GM12872 (cell line): Measurements from ENCODE around the gene TSKS.

ENCODE experiments used
- TF ChIP-seq, protein P1 (sequence below): IDR thresholded peaks from 3 replicates; pipeline ENCODE4 v1.5.1; 2011; ENCODE audit warnings: low read depth, mild to moderate bottlenecking, low read length, moderate library complexity; ENCODE audit not compliant: insufficient read depth

The TSKS gene

DNA sequence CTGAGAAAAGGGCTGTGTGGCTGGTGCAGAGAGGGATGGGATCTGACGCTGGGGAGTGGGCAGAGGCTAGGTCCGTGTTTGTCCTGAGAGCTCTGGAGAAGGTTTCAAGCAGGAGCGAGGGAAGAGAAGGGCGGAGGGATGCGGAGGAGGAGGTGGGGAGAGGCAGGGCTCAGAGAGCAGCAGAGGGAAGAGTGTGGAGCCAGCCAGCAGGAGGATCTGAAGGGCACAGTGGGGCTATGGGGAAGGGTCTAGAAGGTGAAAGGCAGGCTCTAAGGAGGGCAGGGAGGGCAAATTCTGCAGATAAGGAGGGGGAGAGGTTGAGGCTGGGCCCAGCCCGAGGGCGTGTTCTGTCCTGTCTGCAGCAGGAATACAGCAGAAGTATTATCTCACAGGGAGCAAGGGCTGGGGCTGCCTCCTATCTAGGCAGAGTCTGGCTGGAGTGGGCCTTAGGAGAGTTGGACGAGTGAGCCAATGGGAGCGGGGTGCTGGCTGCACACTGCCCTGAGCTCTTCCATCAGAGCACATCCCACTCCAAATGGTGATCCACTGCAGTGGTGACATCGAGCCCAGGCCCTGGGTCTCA lies 9.8 kb upstream of the TSKS start:
- TF ChIP-seq, protein P1, sequence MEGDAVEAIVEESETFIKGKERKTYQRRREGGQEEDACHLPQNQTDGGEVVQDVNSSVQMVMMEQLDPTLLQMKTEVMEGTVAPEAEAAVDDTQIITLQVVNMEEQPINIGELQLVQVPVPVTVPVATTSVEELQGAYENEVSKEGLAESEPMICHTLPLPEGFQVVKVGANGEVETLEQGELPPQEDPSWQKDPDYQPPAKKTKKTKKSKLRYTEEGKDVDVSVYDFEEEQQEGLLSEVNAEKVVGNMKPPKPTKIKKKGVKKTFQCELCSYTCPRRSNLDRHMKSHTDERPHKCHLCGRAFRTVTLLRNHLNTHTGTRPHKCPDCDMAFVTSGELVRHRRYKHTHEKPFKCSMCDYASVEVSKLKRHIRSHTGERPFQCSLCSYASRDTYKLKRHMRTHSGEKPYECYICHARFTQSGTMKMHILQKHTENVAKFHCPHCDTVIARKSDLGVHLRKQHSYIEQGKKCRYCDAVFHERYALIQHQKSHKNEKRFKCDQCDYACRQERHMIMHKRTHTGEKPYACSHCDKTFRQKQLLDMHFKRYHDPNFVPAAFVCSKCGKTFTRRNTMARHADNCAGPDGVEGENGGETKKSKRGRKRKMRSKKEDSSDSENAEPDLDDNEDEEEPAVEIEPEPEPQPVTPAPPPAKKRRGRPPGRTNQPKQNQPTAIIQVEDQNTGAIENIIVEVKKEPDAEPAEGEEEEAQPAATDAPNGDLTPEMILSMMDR, result no peak

DNA sequence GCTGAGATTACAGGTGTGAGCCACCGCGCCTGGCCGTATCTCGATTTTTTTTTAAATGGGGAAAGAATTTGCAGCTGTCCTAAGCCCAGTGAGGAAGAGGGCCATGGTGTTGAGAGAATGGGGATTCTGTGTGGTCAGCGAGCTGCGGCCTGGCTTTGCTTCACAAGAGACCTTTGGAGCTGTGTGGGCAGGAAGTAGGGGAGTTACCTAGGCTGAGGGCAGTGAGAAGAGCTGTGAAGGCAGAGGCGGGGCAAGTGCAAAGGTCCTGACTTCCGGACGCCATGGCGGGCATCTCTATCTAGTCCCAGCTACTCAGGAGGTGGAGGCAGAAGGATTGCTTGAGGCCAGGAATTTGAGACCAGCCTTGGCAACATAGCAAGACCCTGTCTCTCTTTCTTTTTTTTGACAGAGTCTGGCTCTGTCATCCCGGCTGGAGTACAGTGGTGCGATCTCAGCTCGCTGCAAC lies 8.6 kb upstream of the TSKS start:
- TF ChIP-seq, protein P1, result no peak

DNA sequence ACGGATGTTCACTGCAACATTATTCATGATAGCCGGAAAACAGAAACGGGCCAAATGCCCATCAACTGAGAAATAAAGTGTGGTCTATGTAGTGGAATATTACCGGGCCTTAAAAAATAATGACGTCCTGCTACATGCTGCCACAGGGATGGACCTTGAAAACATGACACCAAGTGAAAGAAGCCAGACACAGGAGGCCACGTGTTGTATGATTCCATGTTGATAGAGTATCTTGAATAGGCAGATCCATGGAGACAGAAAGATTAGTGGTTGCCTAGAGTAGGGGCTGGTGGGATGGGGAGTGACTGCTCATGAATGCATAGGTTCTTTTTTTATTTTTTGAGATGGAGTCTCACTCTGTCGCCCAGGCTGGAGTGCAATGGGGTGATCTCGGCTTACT lies 7.4 kb upstream of the TSKS start:
- TF ChIP-seq, protein P1, result no peak

DNA sequence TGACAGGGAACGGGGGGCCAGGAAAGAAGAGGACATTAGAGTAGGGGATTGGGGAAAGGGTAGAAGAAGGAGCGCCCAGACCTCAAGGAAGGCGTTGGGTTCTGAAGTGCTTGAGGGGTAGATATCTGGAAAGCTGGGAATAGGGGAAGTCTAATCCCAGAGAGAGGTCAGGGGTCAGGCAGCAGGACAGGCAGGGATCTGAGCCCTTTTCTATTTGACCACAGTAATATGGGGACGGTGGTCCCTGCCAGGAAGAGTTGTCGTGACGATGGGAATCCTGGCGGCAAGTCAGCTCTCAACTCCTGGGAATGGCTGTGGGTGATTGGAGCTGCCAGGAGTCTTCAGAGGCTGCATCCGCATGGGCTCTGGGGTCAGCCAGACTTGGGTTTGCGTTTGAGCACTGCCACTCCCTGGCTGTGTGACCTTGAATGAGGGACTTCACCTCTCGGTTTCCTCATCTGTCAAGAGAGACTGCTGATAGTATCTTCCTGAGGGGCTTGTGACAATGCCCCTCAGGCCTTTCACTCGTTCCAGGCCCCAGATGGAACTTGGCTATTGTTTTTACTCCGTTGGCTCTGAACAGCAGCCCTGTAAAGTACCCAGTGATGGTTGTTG lies 5.0 kb upstream of the TSKS start:
- TF ChIP-seq, protein P1, result no peak

DNA sequence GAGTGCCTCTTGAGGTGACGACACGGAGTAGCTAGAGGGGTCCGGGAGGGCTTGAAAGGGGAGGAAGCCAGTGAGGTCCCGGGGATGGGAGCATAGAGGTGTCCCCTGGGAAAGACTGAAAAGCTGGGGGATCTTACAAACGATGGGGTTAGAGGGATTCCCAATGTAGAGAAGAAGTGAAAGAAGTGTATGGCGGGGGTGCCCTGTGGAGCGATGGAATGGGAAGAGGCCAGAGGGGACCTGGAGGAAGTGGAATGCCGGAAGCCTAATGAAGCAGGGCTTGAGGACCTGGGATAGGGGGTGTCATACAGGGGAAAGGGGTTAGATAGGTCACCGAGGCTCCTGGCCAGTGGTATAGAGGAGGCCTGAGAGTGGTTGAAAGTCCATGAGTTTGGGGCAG lies 4.3 kb upstream of the TSKS start:
- TF ChIP-seq, protein P1, result no peak

DNA sequence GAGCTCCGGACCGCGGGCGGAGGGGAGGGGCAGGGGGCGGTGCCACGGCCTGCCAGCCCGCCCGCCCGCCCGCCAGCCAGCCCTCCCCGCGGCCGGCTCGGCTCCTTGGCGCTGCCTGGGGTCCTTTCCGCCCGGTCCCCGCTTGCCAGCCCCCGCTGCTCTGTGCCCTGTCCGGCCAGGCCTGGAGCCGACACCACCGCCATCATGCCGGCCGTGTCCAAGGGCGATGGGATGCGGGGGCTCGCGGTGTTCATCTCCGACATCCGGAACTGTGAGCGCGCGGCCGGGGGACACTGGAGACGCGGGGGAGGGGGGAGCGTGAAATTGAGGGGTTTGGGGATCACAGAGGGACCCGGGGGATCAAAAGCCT lies 3.8 kb upstream of the TSKS start, which contains the start of gene AP2A1:
Gene AP2A1, plus strand, starts transcription at position 72 of the 370 bp plus-strand sequence. Its CDS starts 133 bp downstream, at position 205.
- TF ChIP-seq, protein P1, result no peak

DNA sequence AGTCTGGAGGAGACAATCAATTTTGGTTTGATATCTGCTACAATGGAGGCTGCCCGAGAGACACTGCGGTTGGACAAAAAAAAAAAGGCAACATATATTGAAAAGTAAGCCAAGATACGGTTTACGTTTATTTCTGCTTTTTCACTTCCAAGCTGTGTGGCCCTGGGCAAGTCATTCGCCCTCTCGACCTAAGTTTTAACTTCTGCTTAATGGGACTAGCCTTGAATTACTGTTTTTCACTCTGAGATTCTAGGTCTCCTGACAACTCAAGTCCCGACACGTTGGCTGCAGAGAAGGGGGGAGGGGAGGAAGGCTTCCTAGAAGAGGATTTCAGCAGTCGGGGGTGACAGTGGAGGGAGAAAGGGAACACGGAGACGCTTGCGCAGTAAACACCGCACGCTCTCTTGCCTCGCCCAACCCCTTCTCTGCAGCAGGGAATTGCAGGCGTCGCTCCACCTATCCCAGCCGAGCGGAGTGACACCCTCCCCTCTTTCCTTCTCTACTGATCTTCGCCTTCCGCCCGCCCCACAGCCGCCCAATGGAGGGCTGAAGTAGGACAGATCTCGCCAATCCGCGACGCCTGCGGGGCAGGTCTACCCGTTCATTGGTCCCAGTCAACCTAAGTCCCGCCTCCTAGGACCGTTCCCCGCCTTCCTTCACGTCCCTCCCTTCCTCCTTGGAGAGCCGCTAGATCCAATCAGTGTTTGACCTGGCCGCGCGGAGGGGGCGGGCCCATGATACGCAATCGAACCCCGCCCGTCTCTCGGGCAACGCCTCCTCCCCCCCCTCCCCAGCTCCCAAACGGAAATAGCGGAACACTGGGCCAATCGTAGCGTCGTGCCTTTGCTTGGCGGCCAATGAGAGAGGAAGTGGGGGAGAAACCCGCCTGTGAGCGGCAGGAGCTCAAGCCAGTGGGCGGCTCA lies 3.2 kb upstream of the TSKS start:
- TF ChIP-seq, protein P1, result no peak
